ENCODE measurements around the gene MCM3AP.

Gene MCM3AP

DNA sequence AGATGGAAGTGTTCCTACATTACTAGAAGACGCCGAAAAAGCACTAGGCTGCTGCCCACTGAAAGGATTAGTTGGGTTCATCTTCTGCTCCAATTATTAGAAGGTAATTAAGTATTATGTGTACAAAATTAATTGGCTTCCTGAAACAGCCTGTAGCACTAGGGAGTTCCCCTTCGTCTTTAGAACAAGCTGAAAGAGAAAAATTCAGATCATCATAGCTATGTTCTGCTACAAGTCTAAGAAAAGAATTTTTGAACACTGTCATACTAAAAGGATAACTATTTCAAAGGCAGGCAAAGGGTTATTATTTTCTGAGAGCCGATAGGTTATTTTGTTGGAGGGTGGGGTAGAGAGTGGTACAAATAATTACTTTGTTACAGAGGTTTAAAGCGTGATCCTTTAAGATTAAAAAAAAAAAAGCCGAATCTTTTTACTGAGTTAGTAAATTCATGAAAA, at the start of gene MCM3AP:
TSS of gene MCM3AP (minus strand) at position 406 of the 456 bp plus-strand sequence. CDS start at position 81, 325 bp downstream.
- DNase-seq (ENCODE audit: low read depth in 2 of 2) = no peak

DNA sequence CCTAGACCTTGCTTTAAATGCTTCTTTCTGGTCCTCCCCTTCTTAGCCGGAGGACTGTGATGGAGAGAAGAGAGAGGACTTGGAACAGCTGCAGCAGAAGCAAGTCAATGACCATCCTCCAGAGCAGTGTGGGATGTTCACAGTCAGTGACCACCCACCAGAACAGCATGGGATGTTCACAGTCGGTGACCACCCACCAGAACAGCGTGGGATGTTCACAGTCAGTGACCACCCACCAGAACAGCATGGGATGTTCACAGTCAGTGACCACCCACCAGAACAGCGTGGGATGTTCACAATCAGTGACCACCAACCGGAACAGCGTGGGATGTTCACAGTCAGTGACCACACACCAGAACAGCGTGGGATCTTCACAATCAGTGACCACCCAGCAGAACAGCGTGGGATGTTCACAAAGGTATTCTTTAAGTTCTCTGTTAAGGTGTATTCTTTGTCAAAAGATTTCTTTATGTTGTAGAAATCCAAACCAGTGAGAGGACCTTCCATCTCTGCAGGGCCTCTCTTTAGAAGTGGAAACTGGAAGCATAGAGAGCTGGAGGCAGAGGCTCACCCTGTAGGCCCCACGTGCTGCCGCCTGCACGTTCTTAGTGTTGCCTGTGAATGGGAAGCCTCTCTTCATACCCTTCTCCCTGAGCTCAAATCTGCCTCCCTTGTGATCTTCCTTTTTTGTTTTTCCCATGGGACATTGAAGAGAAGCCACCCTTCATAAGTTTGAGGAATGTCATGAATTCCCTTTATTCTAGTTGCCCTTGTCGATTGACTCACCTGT, 49.1 kb upstream of the MCM3AP start:
- DNase-seq (ENCODE audit: low read depth in 2 of 2) = no peak

DNA sequence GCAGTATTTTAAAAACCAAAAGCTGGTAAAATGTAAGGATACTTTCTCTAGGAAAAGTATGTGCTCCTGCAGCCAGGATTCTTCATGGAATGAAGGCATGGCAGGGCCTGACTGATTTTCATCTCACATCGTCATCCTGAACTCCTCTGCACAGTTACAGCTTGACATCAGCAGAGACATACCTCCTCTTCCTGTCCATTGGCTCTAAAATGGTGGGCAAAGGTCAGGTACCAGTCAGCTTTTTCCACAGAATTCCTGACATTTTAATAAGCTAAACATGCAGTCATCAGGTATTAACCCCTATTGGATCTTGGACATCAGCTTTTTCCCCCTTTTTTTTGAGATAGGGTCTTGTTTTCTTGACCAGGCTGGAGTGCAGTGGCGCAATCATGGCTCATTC, 44.4 kb upstream of the MCM3AP start:
- no peak for DNase-seq (ENCODE audit: low read depth in 2 of 2)

DNA sequence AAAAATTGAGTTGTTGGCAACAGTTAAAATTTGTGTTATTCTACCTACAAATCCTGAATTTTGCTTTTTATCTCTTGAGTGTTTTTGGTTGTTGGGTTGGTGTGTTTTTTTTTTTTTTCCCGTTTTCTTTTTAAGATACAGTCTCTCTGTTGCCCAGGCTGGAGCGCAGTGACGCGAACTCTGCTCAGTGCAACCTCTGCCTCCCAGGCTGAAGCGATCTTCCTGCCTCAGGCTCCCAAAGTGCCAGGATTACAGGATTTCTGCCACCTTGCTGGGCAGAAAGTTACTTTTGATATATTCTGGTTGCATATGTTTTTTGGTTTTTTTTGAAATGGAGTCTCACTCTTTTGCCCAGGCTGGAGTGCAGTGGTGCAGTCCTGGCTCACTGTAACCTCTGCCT, 42.7 kb upstream of the MCM3AP start:
- no peak for DNase-seq (ENCODE audit: low read depth in 2 of 2)

DNA sequence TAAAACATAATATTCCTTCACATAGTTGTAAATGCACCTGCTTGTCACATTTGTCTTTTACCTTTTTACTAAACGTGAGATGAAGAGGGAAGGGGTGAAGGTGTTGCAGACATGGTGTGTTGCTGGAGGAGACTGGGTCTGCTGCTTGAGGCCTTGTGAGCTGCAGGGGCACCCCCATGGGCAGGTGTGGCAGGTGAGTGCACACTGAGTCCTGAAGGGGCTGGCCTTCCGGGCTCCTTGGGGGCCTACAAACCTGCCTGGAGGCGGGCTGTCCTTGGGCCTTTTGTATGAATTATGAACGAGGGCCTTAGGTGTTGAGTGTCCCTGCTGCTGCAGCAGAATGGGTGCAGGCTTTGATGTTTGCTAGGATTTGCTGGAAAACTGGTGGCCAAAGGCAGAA, 42.3 kb upstream of the MCM3AP start:
- DNase-seq (ENCODE audit: low read depth in 2 of 2) = no peak

DNA sequence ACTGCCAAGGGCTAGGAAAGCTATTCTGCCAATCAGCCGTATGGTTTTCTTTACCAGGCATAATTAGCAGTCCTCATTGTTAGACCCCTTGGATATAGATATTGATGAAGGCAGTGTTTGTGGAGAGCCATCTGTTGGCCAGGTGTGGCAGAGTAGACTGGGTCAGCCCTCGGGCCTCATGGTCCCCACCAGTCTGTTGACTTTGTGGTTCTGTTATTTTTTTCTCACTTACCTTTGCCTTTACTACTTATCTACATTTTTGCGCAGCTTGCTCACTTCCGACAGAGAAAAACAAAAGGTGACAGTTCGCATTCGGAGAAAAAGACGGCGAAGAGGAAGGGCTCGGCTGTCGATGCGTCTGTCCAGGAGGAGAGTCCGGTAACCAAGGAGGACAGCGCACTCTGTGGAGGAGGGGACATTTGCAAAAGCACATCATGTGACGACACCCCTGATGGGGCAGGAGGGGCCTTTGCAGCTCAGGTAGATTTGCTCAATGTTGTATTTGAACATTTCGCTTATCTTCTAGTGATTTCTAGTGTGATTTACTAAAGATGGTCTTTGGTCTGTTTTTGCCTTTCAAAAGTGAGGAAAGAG, 40.8 kb upstream of the MCM3AP start:
- no peak for DNase-seq (ENCODE audit: low read depth in 2 of 2)

DNA sequence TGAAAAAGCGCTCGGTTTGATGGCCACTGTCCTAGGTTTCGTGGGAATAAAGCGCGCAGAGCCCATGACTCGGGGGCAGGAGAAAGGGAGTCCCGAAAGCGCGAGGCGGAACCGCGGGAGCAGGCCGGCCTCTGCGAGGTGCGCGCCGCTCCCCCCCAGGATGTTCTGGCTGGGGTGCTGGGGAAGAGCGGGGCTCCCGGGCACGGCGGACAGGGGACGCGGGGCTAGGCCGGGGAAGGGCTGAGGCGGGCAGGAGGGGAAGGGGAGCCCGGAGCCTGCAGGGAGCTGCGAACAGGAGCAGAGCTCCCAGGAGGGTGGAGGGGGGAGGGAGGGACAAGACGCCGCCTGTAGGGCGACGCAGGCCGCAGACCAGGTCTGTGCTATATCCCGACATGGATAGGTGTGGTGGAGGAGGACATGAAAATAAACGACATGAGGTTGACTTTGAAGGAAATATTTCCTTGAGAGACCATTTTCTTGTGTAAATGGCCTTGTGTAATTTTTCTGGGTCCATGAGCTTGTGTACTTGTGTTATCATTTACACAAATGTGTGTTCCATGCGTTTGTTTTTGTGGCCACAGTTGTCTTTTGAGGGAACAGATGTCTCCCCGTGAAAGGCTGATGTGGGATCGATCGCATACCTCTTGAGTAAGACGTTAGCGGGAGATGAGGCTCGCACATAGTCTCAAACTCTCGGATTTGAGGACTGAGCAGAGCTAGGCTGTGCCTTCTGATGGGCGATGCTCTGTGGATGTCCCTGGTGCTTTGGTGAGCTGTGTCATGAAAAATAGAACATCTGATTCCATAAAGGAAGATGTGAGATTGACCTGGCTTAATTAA, 39.9 kb upstream of the MCM3AP start:
- DNase-seq (ENCODE audit: low read depth in 2 of 2) = no peak

DNA sequence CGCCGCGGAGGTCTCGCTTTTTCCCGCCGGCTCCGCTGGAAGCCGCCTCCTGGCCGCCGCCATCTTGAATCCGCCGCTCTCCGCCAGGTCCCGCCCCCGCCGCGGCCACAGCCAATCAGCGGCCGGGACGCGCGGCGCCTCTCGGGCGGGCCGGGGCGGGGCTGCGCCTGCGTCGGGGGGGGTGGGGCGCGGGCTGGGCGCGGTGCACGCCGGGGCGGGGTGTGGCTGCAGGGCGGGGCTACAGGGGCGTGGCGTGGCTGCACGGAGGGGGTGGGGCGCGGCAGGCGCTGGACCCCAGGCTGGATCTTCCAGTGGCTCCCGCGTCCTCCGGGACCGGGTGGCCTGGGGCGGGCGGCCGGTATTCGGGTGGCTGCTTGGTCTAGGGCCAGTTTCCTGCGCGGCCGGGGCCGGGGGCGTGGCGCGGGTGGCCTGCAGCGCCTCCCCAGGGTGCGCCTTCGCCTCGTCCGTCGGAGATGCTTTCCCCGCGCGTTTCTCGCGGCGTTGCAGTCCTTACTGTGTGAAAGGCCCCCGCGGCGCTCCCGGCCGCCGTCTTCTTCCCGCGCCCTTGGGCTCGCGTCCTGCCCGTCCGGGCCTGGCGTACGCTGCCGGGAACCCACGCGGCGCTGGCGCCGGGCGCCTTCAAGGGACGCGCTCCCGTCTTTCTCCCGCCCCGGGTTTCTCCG, 39.1 kb upstream of the MCM3AP start:
- peak; percentile 72 to 79 for DNase-seq (ENCODE audit: low read depth in 2 of 2)

DNA sequence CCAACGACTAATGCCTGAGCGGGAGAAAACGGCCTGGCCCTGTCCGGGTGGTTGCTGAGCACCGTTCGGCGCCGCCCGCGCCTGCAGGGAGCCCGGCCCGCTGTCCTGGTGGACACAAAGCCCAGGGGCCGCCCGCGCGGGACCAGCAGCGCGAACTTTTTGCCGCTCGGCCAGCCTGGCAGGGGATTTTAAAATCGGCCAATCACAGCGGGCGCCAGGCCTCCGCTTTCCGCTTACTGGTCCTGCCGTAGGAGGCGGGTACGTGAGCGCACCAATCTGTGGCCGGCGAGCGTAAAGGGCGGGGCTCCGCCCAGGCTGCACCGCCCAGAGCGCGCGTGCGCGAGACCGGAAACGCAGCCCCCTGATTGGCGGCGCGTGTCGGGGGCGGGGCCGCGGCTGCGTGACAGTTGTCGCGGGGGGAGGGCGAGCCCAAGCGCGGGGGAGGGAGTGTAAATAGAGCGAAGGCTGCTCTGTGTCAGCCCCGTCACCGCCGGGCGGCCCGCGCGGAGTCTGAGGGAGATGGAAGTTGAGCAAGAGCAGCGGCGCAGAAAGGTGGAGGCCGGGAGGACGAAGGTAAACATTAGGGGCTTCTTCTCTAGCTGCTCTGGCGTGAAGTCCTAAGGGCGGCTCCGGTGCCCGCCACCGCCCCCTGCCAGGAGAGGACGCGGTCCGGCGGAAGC, 38.4 kb upstream of the MCM3AP start, which contains the start of the genes C21orf58 and PCNT:
TSS of gene C21orf58 (minus strand) at position 161 of the 680 bp plus-strand sequence. CDS start 1,132 bp downstream, outside the sequence.
TSS of gene PCNT (plus strand) at position 447 of the 680 bp plus-strand sequence. CDS start at position 520, 73 bp downstream.
- DNase-seq (ENCODE audit: low read depth in 2 of 2) = peak; percentile 97 to 98

DNA sequence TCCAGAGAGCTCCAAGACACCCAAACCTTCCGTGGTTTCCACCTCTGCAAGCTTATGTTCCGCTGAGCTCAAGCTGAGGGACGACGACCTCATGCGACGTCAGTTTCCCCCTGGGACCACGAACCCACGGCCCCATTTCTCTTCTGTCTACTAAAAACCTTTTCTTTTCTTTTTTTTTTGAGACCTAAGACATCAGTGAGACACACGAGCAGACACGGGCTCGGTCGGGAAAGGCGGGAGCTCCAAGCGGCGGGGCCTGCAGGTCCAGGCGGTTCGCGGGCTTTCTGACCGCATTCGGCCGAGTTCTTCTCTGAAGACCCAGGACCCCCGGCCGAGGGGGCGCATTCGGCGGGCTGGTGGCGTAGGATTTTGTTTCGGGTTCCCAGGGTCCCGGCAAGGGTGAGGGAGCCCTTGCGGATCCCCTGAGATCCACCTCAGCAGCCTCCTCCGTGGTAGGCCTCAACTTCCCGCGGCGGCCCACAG, 37.9 kb upstream of the MCM3AP start:
- no peak for DNase-seq (ENCODE audit: low read depth in 2 of 2)

DNA sequence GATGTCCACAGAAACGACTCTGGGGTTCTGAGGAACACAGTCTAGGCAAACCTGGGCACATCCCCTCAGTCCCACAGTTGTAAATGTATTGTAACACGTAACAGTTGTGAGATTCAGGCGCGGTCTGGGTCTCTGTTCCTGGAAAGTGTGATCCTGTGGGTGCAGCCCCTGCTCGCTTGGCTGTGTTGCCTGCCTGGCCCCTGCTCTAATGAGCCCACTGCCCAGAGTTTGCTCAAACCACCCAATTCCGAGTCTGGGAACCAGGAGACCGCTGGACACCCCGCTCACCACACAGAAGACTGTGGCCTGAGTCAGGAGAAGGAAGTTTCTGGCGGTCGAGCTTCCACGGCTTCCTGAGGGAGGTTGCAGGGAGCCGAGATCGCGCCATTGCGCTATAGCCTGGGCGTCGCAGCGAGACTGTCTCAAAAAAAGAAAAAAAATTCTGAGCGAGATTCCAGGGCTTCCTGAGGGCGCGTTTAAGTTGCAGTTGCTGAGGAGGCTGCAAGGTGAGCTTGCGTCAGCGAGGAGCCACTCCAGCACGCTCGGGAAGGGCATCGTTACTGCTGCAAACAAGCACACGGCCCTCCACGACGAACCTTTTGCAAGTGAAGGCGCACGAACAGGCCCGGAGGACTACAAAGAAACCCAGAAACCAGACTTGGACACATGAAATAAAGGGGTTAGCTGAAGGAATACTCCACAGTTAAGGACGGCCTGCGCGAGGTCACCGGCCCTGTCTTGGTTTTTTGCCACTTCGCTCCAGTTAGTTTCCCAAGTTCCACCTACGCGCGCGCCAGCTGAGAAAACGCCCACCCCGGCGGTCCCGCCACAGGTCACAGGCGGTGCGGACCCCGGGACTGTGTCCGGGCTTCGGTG, 37.2 kb upstream of the MCM3AP start:
- DNase-seq (ENCODE audit: low read depth in 2 of 2) = no peak

DNA sequence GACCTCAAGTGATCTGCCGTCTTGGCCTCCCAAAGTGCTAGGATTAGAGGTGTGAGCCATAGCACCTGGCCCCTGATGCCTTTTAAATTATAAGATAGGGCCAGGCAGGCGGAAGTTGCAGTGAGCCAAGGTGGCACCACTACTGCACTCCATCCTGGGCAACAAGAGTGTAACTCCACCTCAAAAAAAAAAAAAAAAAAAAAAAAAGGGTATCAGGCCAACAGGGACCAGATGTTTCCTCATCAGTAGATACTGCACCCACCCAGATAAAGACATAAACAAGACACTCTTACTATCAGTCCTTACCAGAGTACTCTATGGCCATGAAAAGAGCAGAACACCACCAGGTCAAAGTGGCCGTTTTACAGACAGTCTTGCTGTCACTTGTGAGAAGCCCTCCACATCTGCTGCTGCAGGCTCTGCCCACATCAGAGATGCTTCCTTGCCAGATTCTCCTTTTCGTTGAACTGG, 35.0 kb upstream of the MCM3AP start:
- no peak for DNase-seq (ENCODE audit: low read depth in 2 of 2)

DNA sequence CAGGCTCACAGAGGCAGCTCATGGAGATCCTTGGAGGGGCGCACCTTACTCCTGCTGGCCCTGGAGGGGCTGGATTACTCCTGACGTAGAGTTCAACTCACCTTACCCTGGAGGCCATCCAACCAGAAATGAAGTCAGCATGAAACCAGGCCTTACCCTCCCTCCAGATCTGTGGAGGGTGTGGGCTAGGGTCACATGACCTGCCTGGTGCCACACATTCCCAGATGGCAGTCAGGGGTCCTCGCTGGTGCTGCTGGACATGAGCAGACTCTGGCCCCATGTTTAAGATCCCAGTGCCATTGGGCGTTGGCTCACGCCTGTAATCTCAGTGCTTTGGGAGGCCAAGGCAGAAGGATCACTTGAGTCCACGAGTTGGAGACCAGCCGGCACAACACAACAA, 33.8 kb upstream of the MCM3AP start:
- no peak for DNase-seq (ENCODE audit: low read depth in 2 of 2)

DNA sequence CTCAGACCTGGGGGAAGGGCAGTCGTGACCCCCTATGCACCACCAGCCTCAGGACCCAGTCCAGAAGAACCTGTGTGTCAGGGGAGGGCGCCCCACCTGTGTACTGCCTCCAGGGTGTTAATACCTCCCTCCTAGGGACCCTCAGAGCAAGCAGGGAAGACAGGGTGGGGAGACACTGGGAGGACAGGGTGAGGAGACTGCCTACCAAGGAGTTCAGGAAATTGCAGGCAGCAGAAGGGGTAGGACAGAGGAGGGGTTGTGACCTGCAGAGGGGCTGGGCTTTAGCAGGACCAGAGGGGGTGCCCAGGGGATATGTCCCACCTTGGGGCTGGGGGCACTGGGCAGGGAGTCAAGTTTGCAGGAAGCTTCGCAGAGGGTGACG, 33.0 kb upstream of the MCM3AP start:
- no peak for DNase-seq (ENCODE audit: low read depth in 2 of 2)

DNA sequence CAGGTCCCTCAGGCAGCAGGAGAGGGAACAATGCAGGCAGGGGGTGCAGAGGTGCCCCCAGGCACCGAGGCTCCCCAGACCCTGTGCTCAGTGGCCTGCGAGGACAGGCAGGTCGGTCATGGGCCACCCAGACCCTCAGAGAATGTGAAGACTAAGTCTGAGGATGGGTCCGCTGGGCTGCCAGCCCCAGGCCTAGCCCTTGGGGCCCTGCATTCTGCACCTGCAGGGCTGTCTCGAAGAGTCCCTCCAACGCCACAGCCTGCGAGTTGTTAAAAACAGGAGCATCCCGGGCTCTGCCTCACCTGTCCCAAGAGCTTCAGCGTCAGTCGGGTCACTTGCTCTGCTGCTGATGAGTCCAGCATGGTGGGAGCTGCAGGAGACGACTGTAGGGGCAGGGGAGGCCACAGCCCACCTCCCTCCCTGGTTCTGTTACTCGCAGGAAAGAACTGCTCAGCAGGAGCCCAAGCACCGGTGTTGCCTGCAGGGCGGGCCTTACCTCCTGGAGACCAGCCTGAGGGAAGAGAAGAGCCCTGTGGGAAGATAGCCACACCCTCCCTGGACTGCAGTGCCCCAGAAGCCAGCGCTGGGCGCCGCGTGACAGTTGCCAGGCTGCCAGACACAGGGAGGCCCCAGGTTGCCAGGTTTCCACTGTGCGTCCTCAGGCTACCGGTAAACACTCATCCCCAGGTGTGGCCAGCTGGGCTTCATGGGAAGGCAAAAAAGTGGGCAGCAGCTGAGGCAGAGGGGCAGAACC, 32.5 kb upstream of the MCM3AP start:
- DNase-seq (ENCODE audit: low read depth in 2 of 2) = no peak

DNA sequence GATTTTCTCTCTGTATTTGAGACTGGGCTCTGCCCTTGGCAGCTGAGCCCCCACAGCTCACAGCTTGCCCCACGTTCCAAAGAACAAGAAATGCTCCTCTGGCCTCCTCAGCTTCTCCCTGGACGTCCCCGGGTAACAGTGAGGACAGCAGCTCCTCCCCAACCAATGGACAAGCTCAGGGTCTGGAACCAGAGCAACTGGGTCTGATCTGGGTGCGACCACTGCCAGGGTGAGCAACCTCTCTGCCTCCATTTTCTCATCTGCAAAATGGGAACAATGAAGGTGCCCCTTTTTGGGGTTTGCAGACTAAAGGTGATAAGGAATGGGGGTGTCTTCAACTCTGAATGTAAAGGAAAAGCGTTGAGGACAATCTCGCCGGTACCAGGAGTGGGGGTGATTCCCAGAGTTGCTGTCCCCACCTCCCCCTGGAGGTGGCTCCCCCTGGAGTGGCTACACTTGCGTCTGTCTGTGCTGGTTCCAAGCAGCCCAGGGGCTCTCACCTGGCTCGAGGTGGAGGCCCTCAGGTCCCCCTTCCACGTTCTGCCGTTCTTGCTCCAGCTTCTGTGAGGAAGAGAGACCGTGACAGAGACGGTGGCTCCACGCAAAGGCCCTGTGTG, 31.4 kb upstream of the MCM3AP start:
- DNase-seq (ENCODE audit: low read depth in 2 of 2) = no peak

DNA sequence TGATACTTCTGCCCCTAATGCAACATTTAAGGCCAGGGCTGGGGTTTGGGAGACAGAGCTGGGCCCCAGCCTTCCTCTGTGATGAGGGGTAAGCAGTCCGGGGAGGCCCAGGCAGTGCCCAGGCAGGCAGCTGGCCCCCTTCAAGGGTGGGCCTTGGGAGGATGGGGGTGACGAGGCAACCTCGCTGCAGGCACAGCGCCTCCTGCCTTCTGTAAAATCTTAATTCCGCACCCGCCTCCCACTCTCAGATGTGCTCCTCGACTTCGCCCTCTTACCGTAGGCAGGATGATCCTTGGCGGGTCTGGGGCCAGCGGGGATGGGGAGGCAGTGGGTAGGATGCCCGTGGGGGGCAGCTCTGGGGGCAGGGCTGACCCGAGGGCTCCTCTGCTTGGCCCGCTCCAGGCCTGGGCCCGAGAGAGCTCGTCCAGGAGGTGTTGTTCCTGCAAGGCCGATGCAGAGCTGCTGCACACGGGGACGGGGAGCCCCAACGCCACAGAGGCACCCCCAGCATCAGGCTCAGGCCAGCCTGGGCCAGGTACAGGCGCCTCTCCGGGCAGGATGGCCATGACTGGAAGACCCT, 29.1 kb upstream of the MCM3AP start:
- no peak for DNase-seq (ENCODE audit: low read depth in 2 of 2)

DNA sequence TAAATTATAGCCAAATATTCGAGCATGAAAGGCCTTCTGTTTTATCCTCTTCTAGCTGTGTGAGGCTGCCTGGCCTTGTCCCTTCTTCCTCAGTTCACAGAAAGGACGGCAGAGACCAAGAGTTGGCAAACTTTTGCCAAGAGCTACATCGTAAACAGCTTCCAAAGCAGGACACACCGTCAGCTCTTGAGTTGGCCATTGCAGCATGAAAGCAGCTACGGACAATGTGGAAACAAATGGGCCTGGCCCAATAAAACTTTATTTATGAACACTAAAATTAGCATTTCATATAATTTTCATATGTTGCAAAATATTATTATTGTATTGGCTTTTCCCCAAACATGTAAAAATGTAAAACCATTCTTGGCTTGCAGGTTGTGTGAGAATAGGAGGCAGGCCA, 27.5 kb upstream of the MCM3AP start:
- DNase-seq (ENCODE audit: low read depth in 2 of 2) = no peak

All from stimulated activated CD8-positive, alpha-beta memory T cell treated with anti-CD3 and anti-CD28 coated beads, Interleukin-15, amount 100 ng/mL, for 48 hours (primary cell).